ENCODE measurements around the gene VPREB3.

Gene VPREB3

GRCh38 chr22:23764899-23765881 is 11.0 kb upstream of the VPREB3 start:
- H3K4me3 ChIP-seq (replicated peaks in 1 of 2; ENCODE audit: low read depth in 2 of 2, low read length in 2 of 2): no peak overlapping the region
- TF ChIP-seq CTCF (IDR thresholded peaks at IDR 0.05; ENCODE audit: low read depth, low read length): no peak
- no peak for DNase-seq (ENCODE audit: low read depth in 2 of 2)

- no peak for TF ChIP-seq CTCF (IDR thresholded peaks at IDR 0.05; ENCODE audit: low read depth, low read length)
- no peak overlapping the region for H3K4me3 ChIP-seq (replicated peaks in 1 of 2; ENCODE audit: low read depth in 2 of 2, low read length in 2 of 2)
- DNase-seq (ENCODE audit: low read depth in 2 of 2): no peak
Measured at GRCh38 chr22:23763954-23764353, 9.7 kb upstream of the VPREB3 start.

- no peak for TF ChIP-seq CTCF (IDR thresholded peaks at IDR 0.05; ENCODE audit: low read depth, low read length)
- DNase-seq (ENCODE audit: low read depth in 2 of 2): no peak
- no peak overlapping the region for H3K4me3 ChIP-seq (replicated peaks in 1 of 2; ENCODE audit: low read depth in 2 of 2, low read length in 2 of 2)
Measured at GRCh38 chr22:23763579-23763945, 9.3 kb upstream of the VPREB3 start.

GRCh38 chr22:23762842-23763578 is 8.8 kb upstream of the VPREB3 start, which contains the start of gene C22orf15:
C22orf15 (plus strand) TSS chr22:23762990; CDS start chr22:23763307, 317 bp downstream.
- no peak for TF ChIP-seq CTCF (IDR thresholded peaks at IDR 0.05; ENCODE audit: low read depth, low read length)
- DNase-seq (ENCODE audit: low read depth in 2 of 2): peak in 1 of 2 donors; percentile 64
- no peak within 1 kb of the TSS for H3K4me3 ChIP-seq (replicated peaks in 1 of 2; ENCODE audit: low read depth in 2 of 2, low read length in 2 of 2)

- H3K4me3 ChIP-seq (replicated peaks in 1 of 2; ENCODE audit: low read depth in 2 of 2, low read length in 2 of 2): no peak overlapping the region
- no peak for TF ChIP-seq CTCF (IDR thresholded peaks at IDR 0.05; ENCODE audit: low read depth, low read length)
- DNase-seq (ENCODE audit: low read depth in 2 of 2): no peak
Measured at GRCh38 chr22:23760056-23760455, 5.8 kb upstream of the VPREB3 start.

GRCh38 chr22:23759566-23759965 is 5.3 kb upstream of the VPREB3 start:
- no peak for TF ChIP-seq CTCF (IDR thresholded peaks at IDR 0.05; ENCODE audit: low read depth, low read length)
- H3K4me3 ChIP-seq (replicated peaks in 1 of 2; ENCODE audit: low read depth in 2 of 2, low read length in 2 of 2): no peak overlapping the region
- no peak for DNase-seq (ENCODE audit: low read depth in 2 of 2)
